ENCODE data around the gene LSM14B. TPM values are rescaled to one million over a fixed set of nuclear protein-coding genes. Genes with fewer than 3 reads are reported as not detected.

LSM14B gene
- total and polyA plus RNA-seq, 8 donors: 0.58 to 27.2 (median 15.3) TPM

GRCh38 chr20:62151835-62152364, 29.6 kb downstream of the LSM14B start:
- DNase-seq: no peak
- H3K36me3 ChIP-seq: peaks cover 0 to 36% (median 27%) of the 10 kb centered on the region in 4 donors
- WGBS, 5 donors: 86 to 91% (median 87%) methylated on average over 23 of the region's 23 CpGs
- no peak overlapping the region for H3K4me3 ChIP-seq
- no peaks in the 10 kb centered on the region for H3K27me3 ChIP-seq
- intact Hi-C loops (cut with DNase I; ENCODE audit: low total_unique reads): no loop called here
- no peaks in the 10 kb centered on the region for H3K9me3 ChIP-seq
- TF ChIP-seq, protein P1, sequence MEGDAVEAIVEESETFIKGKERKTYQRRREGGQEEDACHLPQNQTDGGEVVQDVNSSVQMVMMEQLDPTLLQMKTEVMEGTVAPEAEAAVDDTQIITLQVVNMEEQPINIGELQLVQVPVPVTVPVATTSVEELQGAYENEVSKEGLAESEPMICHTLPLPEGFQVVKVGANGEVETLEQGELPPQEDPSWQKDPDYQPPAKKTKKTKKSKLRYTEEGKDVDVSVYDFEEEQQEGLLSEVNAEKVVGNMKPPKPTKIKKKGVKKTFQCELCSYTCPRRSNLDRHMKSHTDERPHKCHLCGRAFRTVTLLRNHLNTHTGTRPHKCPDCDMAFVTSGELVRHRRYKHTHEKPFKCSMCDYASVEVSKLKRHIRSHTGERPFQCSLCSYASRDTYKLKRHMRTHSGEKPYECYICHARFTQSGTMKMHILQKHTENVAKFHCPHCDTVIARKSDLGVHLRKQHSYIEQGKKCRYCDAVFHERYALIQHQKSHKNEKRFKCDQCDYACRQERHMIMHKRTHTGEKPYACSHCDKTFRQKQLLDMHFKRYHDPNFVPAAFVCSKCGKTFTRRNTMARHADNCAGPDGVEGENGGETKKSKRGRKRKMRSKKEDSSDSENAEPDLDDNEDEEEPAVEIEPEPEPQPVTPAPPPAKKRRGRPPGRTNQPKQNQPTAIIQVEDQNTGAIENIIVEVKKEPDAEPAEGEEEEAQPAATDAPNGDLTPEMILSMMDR (IDR thresholded peaks at IDR 0.05): no peak
- TF ChIP-seq POLR2AphosphoS5 (IDR thresholded peaks at IDR 0.05) (no peak), EP300 (IDR thresholded peaks at IDR 0.05) (no peak), POLR2A (IDR thresholded peaks at IDR 0.05) (no peak)
- no peak overlapping the region for H3K27ac ChIP-seq
- H3K4me1 ChIP-seq: peaks cover 0 to 51% (median 22%) of the 10 kb centered on the region in 4 donors

- Histone ChIP-seq H3K4me1 (peaks cover 0 to 29% (median 16%) of the 10 kb centered on the region in 4 donors), H3K36me3 (peaks cover 2 to 56% (median 51%) of the 10 kb centered on the region in 4 donors), H3K9me3 (no peaks in the 10 kb centered on the region), H3K27me3 (no peaks in the 10 kb centered on the region), H3K27ac (no peak overlapping the region), H3K4me3 (no peak overlapping the region)
- DNase-seq: no peak
- intact Hi-C loops (cut with DNase I; ENCODE audit: low total_unique reads): no loop called here
- WGBS, 5 donors: 87 to 94% (median 92%) methylated on average over 26 to 29 of the region's 29 CpGs
- TF ChIP-seq POLR2A (IDR thresholded peaks at IDR 0.05) (no peak), POLR2AphosphoS5 (IDR thresholded peaks at IDR 0.05) (no peak), EP300 (IDR thresholded peaks at IDR 0.05) (no peak)
- TF ChIP-seq, protein P1 (IDR thresholded peaks at IDR 0.05): no peak
Measured at GRCh38 chr20:62155428-62156253, 33.4 kb downstream of the LSM14B start.

- no peaks in the 10 kb centered on the region for H3K27me3 ChIP-seq
- TF ChIP-seq POLR2AphosphoS5 (IDR thresholded peaks at IDR 0.05) (no peak), EP300 (IDR thresholded peaks at IDR 0.05) (no peak), POLR2A (IDR thresholded peaks at IDR 0.05) (no peak)
- TF ChIP-seq, protein P1 (IDR thresholded peaks at IDR 0.05): no peak
- WGBS, 5 donors: 76 to 97% (median 82%) methylated on average over 3 of the region's 3 CpGs
- no peak overlapping the region for H3K27ac ChIP-seq
- DNase-seq: no peak
- H3K4me1 ChIP-seq: peaks cover 0 to 23% (median 16%) of the 10 kb centered on the region in 4 donors
- peaks cover 8 to 62% (median 56%) of the 10 kb centered on the region in 4 donors for H3K36me3 ChIP-seq
- H3K4me3 ChIP-seq: no peak overlapping the region
- no peaks in the 10 kb centered on the region for H3K9me3 ChIP-seq
- intact Hi-C loops (cut with DNase I; ENCODE audit: low total_unique reads): no loop called here
Measured at GRCh38 chr20:62156254-62156556, 33.9 kb downstream of the LSM14B start.

DNA sequence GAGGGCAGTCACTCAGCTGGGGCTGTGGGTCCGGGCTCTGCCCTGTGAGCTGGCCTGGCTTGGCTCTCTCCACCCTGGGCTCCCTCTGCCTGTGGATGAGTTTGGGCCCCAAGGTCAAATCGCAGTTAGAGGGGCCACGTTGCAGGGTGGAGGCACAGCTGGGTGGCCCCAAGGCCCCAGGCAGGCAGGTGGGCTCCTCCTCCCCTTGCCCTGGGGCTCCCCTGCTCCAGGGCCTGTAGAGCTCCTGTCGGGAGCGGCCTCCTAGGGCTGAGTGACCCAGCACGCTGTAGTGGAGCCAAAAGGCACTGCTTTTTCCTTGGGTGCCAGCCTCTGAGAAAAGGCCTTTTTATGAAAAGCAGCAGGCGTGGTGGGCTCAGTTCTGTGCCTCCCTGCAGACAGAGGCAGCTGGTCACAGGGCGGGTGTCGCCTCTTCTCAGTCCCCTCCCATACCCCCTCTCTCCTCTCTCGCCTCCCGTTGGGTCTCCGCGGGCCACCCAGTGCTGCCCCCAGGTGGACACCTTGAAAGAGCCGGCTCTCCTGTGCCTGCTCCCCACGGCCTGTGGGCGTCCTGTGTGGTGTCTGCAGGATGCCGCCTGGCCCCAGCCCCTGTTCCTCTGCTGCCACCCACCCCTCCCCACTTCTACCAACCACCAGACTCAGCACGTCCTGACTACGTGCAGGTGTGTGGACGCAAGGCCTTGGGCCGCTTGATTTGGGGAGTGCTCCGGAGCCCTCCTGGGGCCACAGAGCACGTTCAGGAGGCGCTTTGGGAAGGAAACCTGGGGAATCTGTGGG, 34.5 kb downstream of the LSM14B start:
- Histone ChIP-seq H3K27ac (no peak overlapping the region), H3K9me3 (no peaks in the 10 kb centered on the region), H3K27me3 (no peaks in the 10 kb centered on the region), H3K36me3 (peaks cover 14 to 68% (median 62%) of the 10 kb centered on the region in 4 donors), H3K4me1 (peaks cover 0 to 20% (median 16%) of the 10 kb centered on the region in 4 donors), H3K4me3 (no peak overlapping the region)
- WGBS, 5 donors: 43 to 50% (median 48%) methylated on average over 18 to 24 of the region's 24 CpGs
- intact Hi-C loops (cut with DNase I; ENCODE audit: low total_unique reads): no loop called here
- TF ChIP-seq EP300 (IDR thresholded peaks at IDR 0.05): no peak
- TF ChIP-seq, protein P1 (IDR thresholded peaks at IDR 0.05): peak in 5 of 7 experiments; percentile 34 to 61 (median 45)
- DNase-seq: peak; percentile 60 to 86
